H9 (cell line): ENCODE data around the gene SPATA16. TPM values are rescaled to one million over a fixed set of nuclear protein-coding genes. Genes with fewer than 3 reads are reported as not detected.

ENCODE experiments used
- DNase-seq: peaks from one replicate; pipeline ENCODE4 v3.0.0-alpha.2; 2017
- H2AFZ ChIP-seq: one replicate; pipeline ENCODE4 v1.6.1; 2013; ENCODE audit warnings: mild to moderate bottlenecking, low read length, control low read depth, moderate library complexity
- H2AK5ac ChIP-seq: 2 replicates; pipeline ENCODE4 v1.6.1; 2013; ENCODE audit warnings: low read length, control low read depth, mixed read lengths; ENCODE audit not compliant: insufficient read length
- H2BK120ac ChIP-seq: one replicate; pipeline ENCODE4 v1.6.1; 2013; ENCODE audit warnings: low read depth, mild to moderate bottlenecking, low read length, control low read depth, inconsistent platforms; ENCODE audit not compliant: poor library complexity, severe bottlenecking
- H2BK12ac ChIP-seq: 2 replicates; pipeline ENCODE4 v1.6.1; 2013; ENCODE audit warnings: low read length, control low read depth, mixed read lengths, low read depth; ENCODE audit not compliant: insufficient read length
- H2BK15ac ChIP-seq: 2 replicates; pipeline ENCODE4 v1.6.1; 2013; ENCODE audit warnings: low read depth, low read length, control low read depth
- H2BK20ac ChIP-seq: one replicate; pipeline ENCODE4 v1.6.1; 2013; ENCODE audit warnings: low read depth, mild to moderate bottlenecking, low read length, control low read depth, inconsistent platforms; ENCODE audit not compliant: poor library complexity, severe bottlenecking
- H2BK5ac ChIP-seq: 2 replicates; pipeline ENCODE4 v1.6.1; 2013; ENCODE audit warnings: low read length, control low read depth, mixed read lengths; ENCODE audit not compliant: insufficient read length
- H3K14ac ChIP-seq: 2 replicates; pipeline ENCODE4 v1.6.1; 2013; ENCODE audit warnings: low read length, control low read depth; ENCODE audit not compliant: insufficient read depth
- H3K18ac ChIP-seq: 2 replicates; pipeline ENCODE4 v1.6.1; 2013; ENCODE audit warnings: low read depth, mild to moderate bottlenecking, mixed read lengths, low read length, control low read depth; ENCODE audit not compliant: insufficient read length
- H3K23ac ChIP-seq: 2 replicates; pipeline ENCODE4 v1.6.1; 2013; ENCODE audit warnings: low read length, control low read depth, mixed read lengths, low read depth; ENCODE audit not compliant: insufficient read length
- H3K23me2 ChIP-seq: 2 replicates; pipeline ENCODE4 v1.6.1; 2013; ENCODE audit warnings: low read depth, mild to moderate bottlenecking, mixed read lengths, low read length, control low read depth; ENCODE audit not compliant: insufficient read length, poor library complexity, severe bottlenecking
- H3K27ac ChIP-seq: 2 replicates; pipeline ENCODE4 v1.5.1; 2013; ENCODE audit warnings: low read length, control low read depth, mixed read lengths, low read depth; ENCODE audit not compliant: insufficient read length
- H3K27me3 ChIP-seq: 2 replicates; pipeline ENCODE4 v1.6.1; 2013; ENCODE audit warnings: low read length, control low read depth, inconsistent platforms; ENCODE audit not compliant: insufficient read depth
- H3K4ac ChIP-seq: 2 replicates; pipeline ENCODE4 v1.6.1; 2013; ENCODE audit warnings: low read depth, mild to moderate bottlenecking, control low read depth, inconsistent platforms, low read length, moderate library complexity
- H3K4me1 ChIP-seq: 2 replicates; pipeline ENCODE4 v1.6.1; 2013; ENCODE audit warnings: low read length, control low read depth, inconsistent platforms; ENCODE audit not compliant: insufficient read depth
- H3K4me2 ChIP-seq: 2 replicates; pipeline ENCODE4 v1.6.1; 2013; ENCODE audit warnings: low read length, control low read depth, mixed read lengths; ENCODE audit not compliant: insufficient read length, insufficient read depth
- H3K56ac ChIP-seq: 2 replicates; pipeline ENCODE4 v1.6.1; 2013; ENCODE audit warnings: low read depth, mild to moderate bottlenecking, mixed read lengths, low read length, control low read depth; ENCODE audit not compliant: insufficient read length
- H3K79me1 ChIP-seq: 2 replicates; pipeline ENCODE4 v1.6.1; 2013; ENCODE audit warnings: low read depth, mild to moderate bottlenecking, moderate library complexity, low read length, control low read depth, inconsistent platforms; ENCODE audit not compliant: insufficient read depth, poor library complexity, severe bottlenecking
- H3K79me2 ChIP-seq: 2 replicates; pipeline ENCODE4 v1.6.1; 2013; ENCODE audit warnings: low read length, control low read depth, inconsistent platforms; ENCODE audit not compliant: insufficient read depth
- H3K9ac ChIP-seq: 2 replicates; pipeline ENCODE4 v1.6.1; 2013; ENCODE audit warnings: low read length, control low read depth, mixed read lengths; ENCODE audit not compliant: insufficient read length; ENCODE audit errors: extremely low read depth
- H3K9me3 ChIP-seq: one replicate; pipeline ENCODE4 v1.6.1; 2013; ENCODE audit warnings: low read depth, low read length, inconsistent platforms; ENCODE audit not compliant: control insufficient read depth
- H3T11ph ChIP-seq: one replicate; pipeline ENCODE4 v1.6.1; 2013; ENCODE audit warnings: mild to moderate bottlenecking, low read length, control low read depth, inconsistent platforms
- H4K20me1 ChIP-seq: one replicate; pipeline ENCODE4 v1.6.1; 2013; ENCODE audit not compliant: control insufficient read depth, insufficient read length, insufficient read depth
- H4K5ac ChIP-seq: 2 replicates; pipeline ENCODE4 v1.6.1; 2013; ENCODE audit warnings: low read depth, mild to moderate bottlenecking, mixed read lengths, low read length, control low read depth; ENCODE audit not compliant: insufficient read length
- H4K8ac ChIP-seq: replicated peaks from 2 replicates; pipeline ENCODE4 v1.6.1; 2013; ENCODE audit warnings: low read length, control low read depth, mixed read lengths, low read depth; ENCODE audit not compliant: insufficient read length
- H4K91ac ChIP-seq: 2 replicates; pipeline ENCODE4 v1.6.1; 2013; ENCODE audit warnings: low read depth, mild to moderate bottlenecking, moderate library complexity, mixed read lengths, low read length, control low read depth; ENCODE audit not compliant: insufficient read length
- H3K27ac Mint-ChIP-seq, 3 experiments: 2 replicates in 2 of 3; 3 replicates in 1 of 3; pipeline ENCODE4 v1.8.0; 2020 to 2021; ENCODE audit warnings: mixed read lengths in 3 of 3, mild to moderate bottlenecking in 1 of 3, moderate library complexity in 1 of 3
- H3K27me3 Mint-ChIP-seq: 2 replicates; pipeline ENCODE4 v1.8.0; 2021; ENCODE audit warnings: low read depth, mild to moderate bottlenecking, moderate library complexity, mixed read lengths
- H3K36me3 Mint-ChIP-seq, 3 experiments: 2 replicates in 2 of 3; 3 replicates in 1 of 3; pipeline ENCODE4 v1.8.0; 2020 to 2021; ENCODE audit warnings: low read depth in 3 of 3, mixed read lengths in 3 of 3; ENCODE audit not compliant: insufficient read depth in 1 of 3
- H3K4me1 Mint-ChIP-seq, 2 experiments: 2 replicates each; pipeline ENCODE4 v1.8.0; 2020; ENCODE audit warnings: mixed read lengths in 2 of 2
- H3K4me3 Mint-ChIP-seq, 2 experiments: 2 replicates in 1 of 2; 3 replicates in 1 of 2; pipeline ENCODE4 v1.8.0; 2020 to 2021; ENCODE audit warnings: mild to moderate bottlenecking in 2 of 2, mixed read lengths in 2 of 2, moderate library complexity in 1 of 2
- H3K9me3 Mint-ChIP-seq, 2 experiments: 2 replicates in 1 of 2; 3 replicates in 1 of 2; pipeline ENCODE4 v1.8.0; 2020; ENCODE audit warnings: mild to moderate bottlenecking in 2 of 2, mixed read lengths in 2 of 2, moderate library complexity in 1 of 2
- CTCF ChIP-seq: fragments of 200-600 bp; sonication (generic); conservative IDR thresholded peaks from 3 replicates; pipeline ENCODE4 v1.8.0; 2021; ENCODE audit warnings: antibody characterized with exemption, mild to moderate bottlenecking
- WGBS: extraction: QIAGEN DNeasy Blood & Tissue Kit; methylation state at CpG from one replicate; pipeline ENCODE4 v1.1.7; 2013; ENCODE audit warnings: missing lambda C conversion rate, low lambda C conversion rate, mixed read lengths; ENCODE audit not compliant: insufficient read length; ENCODE audit errors: extremely low coverage; 5-methylcytosine and 5-hydroxymethylcytosine counted together
- total RNA-seq: library from RNA; stranded (reverse); gene quantifications from 2 replicates; pipeline ENCODE4 v1.2.1, GENCODE V29; 2021

SPATA16 gene
- total RNA-seq, 1 experiment from 2014 or later = not detected

GRCh38 chr3:172869784-172870518 is 271.1 kb downstream of the SPATA16 start:
- H3K4me1 ChIP-seq = no peaks in the 10 kb centered on the region
- H4K8ac ChIP-seq = no peak overlapping the region
- no peak overlapping the region for H2BK120ac ChIP-seq
- no peaks in the 10 kb centered on the region for H3K9me3 ChIP-seq
- no peak overlapping the region for H3K27ac Mint-ChIP-seq
- peaks cover 6 to 8% of the 10 kb centered on the region in 2 experiments for H3K4me1 Mint-ChIP-seq
- no peak overlapping the region for H2BK5ac ChIP-seq
- no peak overlapping the region for H4K91ac ChIP-seq
- no peak overlapping the region for H2BK12ac ChIP-seq
- H3K9me3 Mint-ChIP-seq = peaks cover 0 to 10% of the 10 kb centered on the region in 2 experiments; a peak in 3 of 5 replicates
- no peak overlapping the region for H2BK20ac ChIP-seq
- H3K14ac ChIP-seq = no peak overlapping the region
- no peak for DNase-seq
- H3K27ac ChIP-seq = no peak overlapping the region
- H3K27me3 Mint-ChIP-seq = no peaks in the 10 kb centered on the region
- WGBS = no CpG with 5 or more reads among the region's 3 CpGs
- H3K79me2 ChIP-seq = no peaks in the 10 kb centered on the region
- H3K18ac ChIP-seq = no peak overlapping the region
- H2BK15ac ChIP-seq = no peak overlapping the region
- no peak overlapping the region for H2AK5ac ChIP-seq
- no peak overlapping the region for H2AFZ ChIP-seq
- H3K4me2 ChIP-seq = no peak overlapping the region
- no peaks in the 10 kb centered on the region for H3K23me2 ChIP-seq
- H3K9ac ChIP-seq = no peak overlapping the region
- no peak overlapping the region for H3K4ac ChIP-seq
- no peak overlapping the region for H3K23ac ChIP-seq
- H3K56ac ChIP-seq = no peak overlapping the region
- H4K5ac ChIP-seq = no peak overlapping the region
- H3T11ph ChIP-seq = no peak overlapping the region
- TF ChIP-seq CTCF = no peak
- H3K79me1 ChIP-seq = no peaks in the 10 kb centered on the region
- H4K20me1 ChIP-seq = no peaks in the 10 kb centered on the region
- H3K36me3 Mint-ChIP-seq = peaks cover 0 to 9% (median 7%) of the 10 kb centered on the region in 3 experiments; a peak in 4 of 7 replicates
- no peak overlapping the region for H3K4me3 Mint-ChIP-seq
- no peaks in the 10 kb centered on the region for H3K27me3 ChIP-seq
